Choroid plexus epithelial cell (primary cell): ENCODE data around the gene CEBPG.

Experiments used
- DNase-seq: peaks from one replicate; pipeline ENCODE4 v3.0.0-alpha.2; 2010; ENCODE audit warnings: low read depth
- H3K4me3 ChIP-seq: 2 replicates; pipeline ENCODE4 v1.5.1; 2011; ENCODE audit warnings: low read depth, mild to moderate bottlenecking, control low read depth, low read length, moderate library complexity
- CTCF ChIP-seq: conservative IDR thresholded peaks from 2 replicates; pipeline ENCODE4 v1.5.1; 2011; ENCODE audit warnings: low read depth, mild to moderate bottlenecking, control low read depth, inconsistent platforms, low read length, moderate library complexity

Gene CEBPG

GRCh38 chr19:33384983-33385382 lies 11.5 kb downstream of the CEBPG start:
- no peak for TF ChIP-seq CTCF
- no peak for DNase-seq
- no peak overlapping the region for H3K4me3 ChIP-seq

DNA sequence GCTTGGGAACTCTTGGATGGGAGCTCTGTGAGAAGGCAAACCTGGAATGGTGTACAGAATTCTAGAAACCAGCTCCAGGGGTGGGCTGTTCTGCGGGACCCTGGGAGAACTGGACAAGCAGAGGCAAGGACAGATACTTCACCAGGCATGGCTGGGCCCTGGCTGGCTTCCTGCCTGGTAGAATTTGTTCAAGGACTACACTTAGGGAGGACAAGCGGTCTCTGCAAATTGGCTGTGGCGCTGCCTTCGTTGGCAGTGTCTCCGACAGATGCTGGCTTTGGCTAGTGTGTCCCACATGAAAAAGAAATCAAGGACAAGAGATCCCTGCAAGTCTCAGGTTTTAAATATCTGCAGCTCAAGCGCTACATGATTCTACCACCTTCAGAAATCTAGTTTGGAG lies 12.4 kb downstream of the CEBPG start:
- DNase-seq: no peak
- no peak for TF ChIP-seq CTCF
- H3K4me3 ChIP-seq: no peak overlapping the region

- H3K4me3 ChIP-seq: no peak overlapping the region
- TF ChIP-seq CTCF: no peak
- no peak for DNase-seq
These were observed 12.9 kb downstream of the CEBPG start for GRCh38 chr19:33386361-33386858.

DNA sequence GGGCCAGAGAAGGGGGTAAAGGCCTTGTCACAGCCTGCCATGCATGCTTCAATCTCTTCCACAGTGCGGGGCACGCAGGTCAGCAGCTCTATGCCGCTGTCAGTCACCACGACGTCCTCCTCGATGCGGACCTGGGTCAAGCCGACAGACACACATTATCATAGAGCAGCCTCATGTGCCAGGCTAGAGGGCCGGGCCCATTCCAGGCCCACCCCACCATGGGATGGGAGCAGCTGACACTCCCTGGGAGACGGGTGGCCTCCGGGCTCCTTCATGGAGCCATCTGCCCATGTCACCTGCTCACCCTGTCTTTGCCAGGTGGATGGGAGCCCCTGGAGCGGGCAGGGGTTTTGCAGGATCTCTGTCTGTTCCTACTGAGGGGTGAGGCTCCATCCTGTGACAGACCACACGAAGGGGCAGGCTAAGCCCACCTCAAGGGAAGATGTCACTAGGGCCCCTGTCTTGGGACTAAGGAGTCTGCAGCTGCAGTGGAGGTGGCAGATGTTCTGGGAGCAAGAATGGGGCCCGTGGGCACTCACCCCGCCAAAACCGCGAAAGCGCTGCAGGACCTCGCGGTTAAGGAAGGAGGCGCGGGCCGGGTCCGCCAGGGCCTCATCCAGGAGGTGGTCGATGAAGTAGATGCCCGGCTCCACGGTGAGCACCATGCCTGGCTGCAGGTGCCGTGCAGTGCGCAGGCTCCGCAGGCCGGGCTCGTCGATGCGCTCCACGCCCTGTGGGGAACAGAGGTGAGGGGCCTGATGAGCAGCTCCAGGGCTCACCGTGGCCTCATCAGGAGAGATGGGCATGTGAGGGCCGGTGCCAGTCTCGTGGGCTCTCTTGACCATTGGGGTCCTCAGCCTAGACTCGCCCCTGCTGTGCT lies 14.1 kb downstream of the CEBPG start:
- no peak for DNase-seq
- H3K4me3 ChIP-seq: no peak overlapping the region
- TF ChIP-seq CTCF: no peak

DNA sequence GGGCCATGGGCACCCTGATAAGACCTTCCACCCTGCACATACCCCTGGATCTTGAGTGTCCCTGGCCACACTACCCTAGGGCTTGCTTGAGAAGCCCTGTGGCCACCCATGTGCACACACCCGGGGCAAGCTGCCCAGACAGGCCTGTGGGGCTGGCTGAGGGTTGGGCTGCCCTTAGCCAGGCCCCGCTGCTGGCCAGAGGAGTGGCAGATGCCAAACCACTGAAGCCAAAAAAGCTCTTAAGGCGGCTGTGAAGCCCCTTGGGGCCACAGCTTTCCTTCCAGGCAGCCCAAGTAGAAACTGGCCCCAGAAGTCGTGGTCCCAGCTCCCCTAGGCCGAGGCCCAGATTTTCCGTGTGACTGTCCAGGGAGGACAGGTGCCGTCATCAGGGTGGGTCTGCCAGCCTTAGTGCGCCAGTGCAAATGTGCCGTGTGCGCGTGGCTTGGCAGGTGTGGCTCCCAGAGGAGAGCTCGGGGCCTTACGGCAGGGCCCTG lies 14.8 kb downstream of the CEBPG start:
- no peak for DNase-seq
- H3K4me3 ChIP-seq: no peak overlapping the region

GRCh38 chr19:33388725-33389420 lies 15.4 kb downstream of the CEBPG start:
- no peak for TF ChIP-seq CTCF
- no peak for DNase-seq
- H3K4me3 ChIP-seq: no peak overlapping the region

More for the DNA sequence above, 14.8 kb downstream of the CEBPG start:
- TF ChIP-seq CTCF: no peak
